Esophagus squamous epithelium (tissue), 4 donors: Measurements from ENCODE around the gene FBXW4.

Source experiments
- CTCF ChIP-seq, 6 experiments: fragments of 450-650 bp in 4 of 6; fragments of 200-600 bp in 2 of 6; sonication (generic) in 2 of 6; IDR thresholded peaks; one replicate each; pipeline ENCODE4 v1.5.1; 2016 to 2019; ENCODE audit warnings: antibody characterized with exemption in 6 of 6, mild to moderate bottlenecking in 4 of 6, moderate library complexity in 4 of 6
- POLR2A ChIP-seq, 4 donors: fragments of 450-650 bp; IDR thresholded peaks; one replicate each; pipeline ENCODE4 v1.6.1; 2017; ENCODE audit warnings: antibody characterized with exemption in 4 of 4, mild to moderate bottlenecking in 4 of 4, moderate library complexity in 3 of 4

GRCh38 chr10:101666083-101666482, 28.9 kb downstream of the FBXW4 start:
- TF ChIP-seq CTCF (IDR thresholded peaks at IDR 0.05) (no peak), POLR2A (IDR thresholded peaks at IDR 0.05) (no peak)
